ENCODE data around the gene HDAC4.

- TF ChIP-seq, protein P1, sequence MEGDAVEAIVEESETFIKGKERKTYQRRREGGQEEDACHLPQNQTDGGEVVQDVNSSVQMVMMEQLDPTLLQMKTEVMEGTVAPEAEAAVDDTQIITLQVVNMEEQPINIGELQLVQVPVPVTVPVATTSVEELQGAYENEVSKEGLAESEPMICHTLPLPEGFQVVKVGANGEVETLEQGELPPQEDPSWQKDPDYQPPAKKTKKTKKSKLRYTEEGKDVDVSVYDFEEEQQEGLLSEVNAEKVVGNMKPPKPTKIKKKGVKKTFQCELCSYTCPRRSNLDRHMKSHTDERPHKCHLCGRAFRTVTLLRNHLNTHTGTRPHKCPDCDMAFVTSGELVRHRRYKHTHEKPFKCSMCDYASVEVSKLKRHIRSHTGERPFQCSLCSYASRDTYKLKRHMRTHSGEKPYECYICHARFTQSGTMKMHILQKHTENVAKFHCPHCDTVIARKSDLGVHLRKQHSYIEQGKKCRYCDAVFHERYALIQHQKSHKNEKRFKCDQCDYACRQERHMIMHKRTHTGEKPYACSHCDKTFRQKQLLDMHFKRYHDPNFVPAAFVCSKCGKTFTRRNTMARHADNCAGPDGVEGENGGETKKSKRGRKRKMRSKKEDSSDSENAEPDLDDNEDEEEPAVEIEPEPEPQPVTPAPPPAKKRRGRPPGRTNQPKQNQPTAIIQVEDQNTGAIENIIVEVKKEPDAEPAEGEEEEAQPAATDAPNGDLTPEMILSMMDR (IDR thresholded peaks at IDR 0.05), result no peak
- TF ChIP-seq ZFX (IDR thresholded peaks at IDR 0.05; ENCODE audit: borderline replicate concordance), result no peak
Observed at GRCh38 chr2:239192456-239192855, 208.4 kb downstream of the HDAC4 start.

Measured in 22Rv1 (cell line).